Raji (cell line): ENCODE results near the gene PAQR8.

ENCODE experiments used
- POLR2A ChIP-seq: IDR thresholded peaks from 2 replicates; pipeline ENCODE4 v1.6.1; 2011; ENCODE audit warnings: low read depth, low read length, control low read depth; ENCODE audit not compliant: insufficient read depth

PAQR8 gene

GRCh38 chr6:52454556-52454955 lies 92.6 kb downstream of the PAQR8 start:
- TF ChIP-seq POLR2A, result no peak

- no peak for TF ChIP-seq POLR2A
Observed at GRCh38 chr6:52457096-52457495, 95.1 kb downstream of the PAQR8 start.
